ENCODE measurements around the gene SLC41A3. TPM values are rescaled to one million over a fixed set of nuclear protein-coding genes. Genes with fewer than 3 reads are reported as not detected.
"Not testable (repeated sequence)": the region's sequence is repeated elsewhere in the genome, so short reads cannot be mapped to it uniquely, and the experiment has no call there.

SLC41A3 gene
- total and polyA plus RNA-seq, 7 donors = 5.1 to 59.5 (median 28.9) TPM

DNA sequence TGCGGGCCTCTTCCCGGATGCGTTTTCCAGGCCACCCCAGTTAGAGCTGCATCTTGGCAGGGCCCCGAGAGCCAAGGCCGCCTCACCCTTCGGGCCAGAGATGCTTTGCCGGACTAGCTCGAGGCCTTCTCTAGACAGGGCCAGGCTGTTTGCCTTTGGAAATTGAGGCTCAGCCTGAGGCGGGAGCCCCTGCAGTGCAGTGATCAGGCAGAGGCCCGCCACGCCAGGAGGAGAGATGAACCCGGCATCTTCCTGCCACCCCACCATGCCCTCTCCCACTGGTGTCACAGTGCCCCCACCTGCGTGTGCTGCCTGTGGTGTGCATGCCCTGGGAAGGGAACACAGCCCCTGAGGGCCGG is 123.9 kb downstream of the SLC41A3 start:
- TF ChIP-seq, protein P1, sequence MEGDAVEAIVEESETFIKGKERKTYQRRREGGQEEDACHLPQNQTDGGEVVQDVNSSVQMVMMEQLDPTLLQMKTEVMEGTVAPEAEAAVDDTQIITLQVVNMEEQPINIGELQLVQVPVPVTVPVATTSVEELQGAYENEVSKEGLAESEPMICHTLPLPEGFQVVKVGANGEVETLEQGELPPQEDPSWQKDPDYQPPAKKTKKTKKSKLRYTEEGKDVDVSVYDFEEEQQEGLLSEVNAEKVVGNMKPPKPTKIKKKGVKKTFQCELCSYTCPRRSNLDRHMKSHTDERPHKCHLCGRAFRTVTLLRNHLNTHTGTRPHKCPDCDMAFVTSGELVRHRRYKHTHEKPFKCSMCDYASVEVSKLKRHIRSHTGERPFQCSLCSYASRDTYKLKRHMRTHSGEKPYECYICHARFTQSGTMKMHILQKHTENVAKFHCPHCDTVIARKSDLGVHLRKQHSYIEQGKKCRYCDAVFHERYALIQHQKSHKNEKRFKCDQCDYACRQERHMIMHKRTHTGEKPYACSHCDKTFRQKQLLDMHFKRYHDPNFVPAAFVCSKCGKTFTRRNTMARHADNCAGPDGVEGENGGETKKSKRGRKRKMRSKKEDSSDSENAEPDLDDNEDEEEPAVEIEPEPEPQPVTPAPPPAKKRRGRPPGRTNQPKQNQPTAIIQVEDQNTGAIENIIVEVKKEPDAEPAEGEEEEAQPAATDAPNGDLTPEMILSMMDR (IDR thresholded peaks at IDR 0.05) = no peak
- TF ChIP-seq POLR2AphosphoS5 (IDR thresholded peaks at IDR 0.05) = no peak
- no peak for TF ChIP-seq POLR2A (IDR thresholded peaks at IDR 0.05)
- no peak for TF ChIP-seq EP300 (IDR thresholded peaks at IDR 0.05)
- 93 to 96% methylated on average over 14 of the region's 14 CpGs for WGBS, 2 donors
- H3K36me3 ChIP-seq = no peaks in the 10 kb centered on the region

DNA sequence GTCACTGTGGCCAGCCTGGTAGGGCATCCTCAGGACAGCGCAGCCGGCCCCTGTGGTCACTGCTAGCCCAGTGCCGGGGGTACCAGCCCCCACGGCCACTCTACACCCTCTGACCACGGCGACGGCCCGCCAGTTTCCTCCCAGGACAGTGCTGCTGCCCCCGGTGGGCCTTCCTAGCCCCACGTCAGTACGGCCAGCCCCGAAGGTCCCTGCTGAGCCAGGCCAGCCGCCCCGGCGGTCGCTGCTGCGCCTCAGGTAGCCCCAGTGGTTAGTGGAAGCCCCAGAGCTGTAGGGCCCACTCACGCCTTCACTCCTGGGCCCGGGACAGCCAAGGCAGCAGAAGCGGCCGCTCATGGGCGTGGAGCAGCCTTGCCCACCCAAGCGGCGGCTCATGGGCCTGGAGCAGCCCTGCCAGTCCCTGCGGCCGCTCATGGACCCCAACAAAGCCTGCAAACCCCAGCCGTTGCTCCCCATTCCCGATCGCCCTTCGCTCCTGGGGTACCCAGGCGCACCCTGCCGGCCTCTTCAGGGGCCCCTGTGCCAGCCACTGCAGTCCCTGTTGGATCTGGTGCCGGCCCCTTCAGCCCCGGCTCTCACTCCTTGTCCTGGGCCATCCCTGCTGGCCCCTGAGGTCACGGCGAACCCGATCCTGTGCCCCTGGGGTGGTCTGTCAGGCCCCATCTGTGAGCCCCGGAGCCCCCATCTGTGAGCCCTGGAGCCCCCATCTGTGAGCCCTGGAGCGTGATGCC is 124.4 kb downstream of the SLC41A3 start:
- peaks cover 0 to 34% (median 19%) of the 10 kb centered on the region in 3 donors for H3K27me3 ChIP-seq

More for the DNA sequence above, 123.9 kb downstream of the SLC41A3 start:
- intact Hi-C loops (cut with DNase I) = no loop called here
- Histone ChIP-seq H3K27ac (no peak overlapping the region), H3K27me3 (peaks cover 0 to 34% (median 19%) of the 10 kb centered on the region in 3 donors), H3K4me3 (no peak overlapping the region), H3K9me3 (no peaks in the 10 kb centered on the region), H3K4me1 (peaks cover 0 to 3% (median 0%) of the 10 kb centered on the region in 4 donors)
- no peak for DNase-seq

DNA sequence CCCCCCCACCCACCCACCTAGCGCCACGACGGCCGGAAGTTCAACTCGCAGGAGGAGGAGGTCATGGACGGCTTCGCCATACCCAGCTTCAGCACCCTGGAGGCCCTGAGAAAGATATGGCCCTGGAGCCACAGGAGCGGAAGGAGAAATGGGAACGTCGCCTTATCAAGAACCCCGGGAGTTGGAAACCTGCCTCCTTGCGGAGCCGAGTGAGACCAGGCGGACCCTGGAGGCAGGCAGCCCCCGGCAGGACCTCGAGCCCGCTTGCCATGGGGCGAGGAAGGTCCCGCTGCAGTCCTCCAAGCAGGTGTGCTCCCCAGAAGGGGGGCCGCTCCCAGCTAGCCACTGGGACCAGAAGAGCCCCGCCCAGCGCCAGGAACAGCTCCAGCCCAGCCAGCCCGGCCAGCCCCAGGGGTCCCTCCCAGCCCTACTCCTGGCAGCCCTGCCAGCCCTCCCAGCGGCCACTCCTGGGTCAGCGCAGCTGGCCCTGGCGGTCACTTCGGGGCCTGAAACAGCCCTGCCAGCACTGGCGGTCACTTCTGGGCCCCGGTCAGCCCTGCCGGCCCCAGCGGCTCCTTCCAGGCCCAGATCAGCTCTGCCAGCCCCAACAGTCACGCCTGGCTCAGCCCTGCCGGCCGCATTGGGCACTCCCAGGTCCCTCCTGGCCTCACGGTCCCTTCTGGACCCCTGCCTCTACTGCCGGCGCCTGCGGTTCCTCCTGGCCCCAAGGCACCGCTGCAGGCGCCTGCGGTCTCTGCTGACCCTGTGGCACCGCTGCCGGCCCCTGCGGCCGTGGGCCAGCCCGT is 125.2 kb downstream of the SLC41A3 start:
- no peaks in the 10 kb centered on the region for H3K9me3 ChIP-seq
- no peak for TF ChIP-seq POLR2AphosphoS5 (IDR thresholded peaks at IDR 0.05)
- no peak for TF ChIP-seq POLR2A (IDR thresholded peaks at IDR 0.05)
- TF ChIP-seq, protein P1 (IDR thresholded peaks at IDR 0.05) = no peak
- TF ChIP-seq EP300 (IDR thresholded peaks at IDR 0.05) = no peak
- H3K27ac ChIP-seq = no peak overlapping the region
- intact Hi-C loops (cut with DNase I) = no loop called here
- 78 to 80% methylated on average over 46 of the region's 46 CpGs for WGBS, 2 donors
- H3K4me3 ChIP-seq = peak overlapping the region in 3 of 4 donors; percentile 7 to 38 (median 33)
- H3K27me3 ChIP-seq = peaks cover 0 to 34% (median 19%) of the 10 kb centered on the region in 3 donors
- no peak for DNase-seq
- H3K4me1 ChIP-seq = peaks cover 0 to 3% (median 0%) of the 10 kb centered on the region in 4 donors
- H3K36me3 ChIP-seq = no peaks in the 10 kb centered on the region

More for the DNA sequence above, 124.4 kb downstream of the SLC41A3 start:
- peaks cover 0 to 3% (median 0%) of the 10 kb centered on the region in 4 donors for H3K4me1 ChIP-seq
- no peak for DNase-seq
- intact Hi-C loops (cut with DNase I) = no loop called here
- TF ChIP-seq POLR2AphosphoS5 (IDR thresholded peaks at IDR 0.05) (no peak), EP300 (IDR thresholded peaks at IDR 0.05) (no peak), POLR2A (IDR thresholded peaks at IDR 0.05) (no peak)
- TF ChIP-seq, protein P1 (IDR thresholded peaks at IDR 0.05) = no peak
- H3K4me3 ChIP-seq = no peak overlapping the region
- H3K36me3 ChIP-seq = no peaks in the 10 kb centered on the region
- no peak overlapping the region for H3K27ac ChIP-seq
- WGBS, 2 donors = 95 to 96% methylated on average over 39 of the region's 39 CpGs
- H3K9me3 ChIP-seq = no peaks in the 10 kb centered on the region

DNA sequence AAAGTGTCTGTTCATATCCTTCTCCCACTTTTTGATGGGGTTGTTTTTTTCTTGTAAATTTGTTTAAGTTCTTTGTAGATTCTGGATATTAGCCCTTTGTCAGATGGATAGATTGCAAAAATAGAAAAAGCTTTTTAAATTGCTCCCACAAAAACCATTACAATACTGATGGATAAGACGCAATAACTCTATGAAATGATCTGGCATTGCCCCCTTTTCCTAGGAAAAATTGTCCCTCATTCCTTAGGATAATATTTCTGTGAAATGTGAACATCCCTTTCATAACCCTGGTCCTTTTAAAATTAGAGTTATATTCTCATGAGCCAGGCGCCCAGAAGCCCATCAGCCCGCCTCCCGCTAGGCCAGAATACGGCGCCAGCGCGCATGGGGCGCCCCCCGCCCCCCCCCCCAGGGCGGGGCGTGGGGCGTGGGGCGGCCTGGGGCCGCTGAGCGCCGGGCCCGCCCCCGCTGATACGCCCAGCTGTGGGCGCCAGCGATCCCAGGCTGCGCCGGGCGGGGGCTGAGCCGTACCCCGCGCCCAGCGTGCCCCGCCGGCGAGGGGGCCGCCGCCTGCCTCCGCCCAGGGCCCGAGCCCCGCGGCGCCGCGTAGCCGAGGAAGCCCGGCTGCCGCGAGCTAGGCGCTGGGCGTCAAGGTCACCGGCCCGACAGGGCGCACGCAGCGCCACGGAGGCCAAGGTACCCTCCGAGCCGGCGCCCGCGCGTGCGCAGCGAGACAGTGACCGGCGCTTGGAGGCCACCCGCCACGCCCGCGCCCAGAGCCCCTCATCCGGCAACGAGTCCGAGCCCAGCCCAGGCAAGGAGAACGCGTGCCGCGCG is 126.0 kb downstream of the SLC41A3 start:
- no peaks in the 10 kb centered on the region for H3K36me3 ChIP-seq
- peaks cover 0 to 3% (median 0%) of the 10 kb centered on the region in 4 donors for H3K4me1 ChIP-seq
- no peaks in the 10 kb centered on the region for H3K9me3 ChIP-seq
- intact Hi-C loops (cut with DNase I) = no loop called here
- TF ChIP-seq POLR2AphosphoS5 (IDR thresholded peaks at IDR 0.05) (no peak), EP300 (IDR thresholded peaks at IDR 0.05) (no peak), POLR2A (IDR thresholded peaks at IDR 0.05) (no peak)
- TF ChIP-seq, protein P1 (IDR thresholded peaks at IDR 0.05) = no peak
- no peak for DNase-seq
- peak overlapping the region in 3 of 4 donors; percentile 7 to 38 (median 33) for H3K4me3 ChIP-seq
- WGBS, 2 donors = 7 to 13% methylated on average over 75 of the region's 75 CpGs
- H3K27me3 ChIP-seq = peaks cover 0 to 34% (median 19%) of the 10 kb centered on the region in 3 donors
- no peak overlapping the region for H3K27ac ChIP-seq

DNA sequence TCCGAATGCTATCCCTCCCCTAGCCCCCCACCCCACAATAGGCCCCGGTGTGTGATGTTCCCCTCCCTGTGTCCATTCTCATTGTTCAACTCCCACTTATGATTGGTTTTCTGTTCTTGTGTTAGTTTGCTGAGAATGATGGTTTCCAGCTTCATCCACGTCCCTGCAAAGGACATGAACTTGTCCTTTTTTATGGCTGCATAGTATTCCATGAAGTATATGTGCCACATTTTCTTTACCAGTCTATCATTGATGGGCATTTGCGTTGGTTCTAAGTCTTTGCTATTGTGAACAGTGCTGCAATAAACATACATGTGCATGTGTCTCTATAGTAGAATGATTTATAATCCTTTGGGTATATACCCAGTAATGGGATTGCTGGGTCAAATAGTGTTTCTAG is 126.9 kb downstream of the SLC41A3 start:
- H3K9me3 ChIP-seq; H3K4me1 ChIP-seq; H3K4me3 ChIP-seq; H3K36me3 ChIP-seq; H3K27ac ChIP-seq; intact Hi-C loops (cut with DNase I); DNase-seq: not testable (repeated sequence)
- WGBS, 2 donors = 90 to 92% methylated on average over 4 of the region's 4 CpGs
- peaks cover 0 to 34% (median 19%) of the 10 kb centered on the region in 3 donors for H3K27me3 ChIP-seq
